Astrocyte (in vitro differentiated cells and primary cell): ENCODE measurements around the gene UVRAG. TPM values are rescaled to one million over a fixed set of nuclear protein-coding genes. Genes with fewer than 3 reads are reported as not detected.

Source experiments
- DNase-seq: peaks from one replicate; pipeline ENCODE4 v3.0.0-alpha.2; 2010; ENCODE audit warnings: low read depth
- FAIRE-seq: peaks from 2 replicates; lab custom pipeline; 2011; peaks lifted over from hg19 to GRCh38; lab: Jason Lieb, UNC
- H2AFZ ChIP-seq: 2 replicates; pipeline ENCODE4 v1.6.0; 2012; ENCODE audit warnings: low read depth, low read length, inconsistent platforms
- H3K27ac ChIP-seq: 2 replicates; pipeline ENCODE4 v1.5.1; 2011; ENCODE audit warnings: low read depth, low read length, inconsistent platforms
- H3K27me3 ChIP-seq: 2 replicates; pipeline ENCODE4 v1.6.0; 2011; ENCODE audit warnings: low read length, inconsistent platforms; ENCODE audit not compliant: insufficient read depth
- H3K36me3 ChIP-seq: 2 replicates; pipeline ENCODE4 v1.5.1; 2011; ENCODE audit warnings: low read length, inconsistent platforms; ENCODE audit not compliant: insufficient read depth
- H3K4me1 ChIP-seq: 2 replicates; pipeline ENCODE4 v1.5.1; 2011; ENCODE audit warnings: low read length, inconsistent platforms; ENCODE audit not compliant: insufficient read depth
- H3K4me2 ChIP-seq: 2 replicates; pipeline ENCODE4 v1.6.0; 2012; ENCODE audit warnings: low read length, inconsistent platforms
- H3K4me3 ChIP-seq: 2 replicates; pipeline ENCODE4 v1.5.1; 2011; ENCODE audit warnings: low read depth, mild to moderate bottlenecking, low read length, inconsistent platforms; ENCODE audit not compliant: insufficient read depth
- H3K79me2 ChIP-seq: 2 replicates; pipeline ENCODE4 v1.6.0; 2012; ENCODE audit warnings: mild to moderate bottlenecking, low read length, inconsistent platforms; ENCODE audit not compliant: insufficient read depth
- H3K9ac ChIP-seq: 2 replicates; pipeline ENCODE4 v1.6.0; 2012; ENCODE audit warnings: mild to moderate bottlenecking, low read length, inconsistent platforms
- H3K9me3 ChIP-seq: 2 replicates; pipeline ENCODE4 v1.5.1; 2012; ENCODE audit warnings: low read depth, mild to moderate bottlenecking, low read length, inconsistent platforms; ENCODE audit not compliant: insufficient read depth
- H4K20me1 ChIP-seq: 2 replicates; pipeline ENCODE4 v1.6.0; 2012; ENCODE audit warnings: low read length, inconsistent platforms; ENCODE audit not compliant: insufficient read depth
- H3K27ac Mint-ChIP-seq: one replicate; pipeline ENCODE4 v1.8.0; 2021; ENCODE audit warnings: mild to moderate bottlenecking, mixed read lengths; ENCODE audit not compliant: unreplicated experiment
- H3K27me3 Mint-ChIP-seq: one replicate; pipeline ENCODE4 v1.8.0; 2021; ENCODE audit warnings: low read depth, mixed read lengths; ENCODE audit not compliant: unreplicated experiment
- H3K36me3 Mint-ChIP-seq: one replicate; pipeline ENCODE4 v1.8.0; 2021; ENCODE audit warnings: low read depth, mixed read lengths; ENCODE audit not compliant: unreplicated experiment
- H3K4me1 Mint-ChIP-seq: one replicate; pipeline ENCODE4 v1.8.0; 2021; ENCODE audit warnings: low read depth, mixed read lengths; ENCODE audit not compliant: unreplicated experiment
- H3K4me3 Mint-ChIP-seq: one replicate; pipeline ENCODE4 v1.8.0; 2021; ENCODE audit warnings: mild to moderate bottlenecking, moderate library complexity, mixed read lengths; ENCODE audit not compliant: unreplicated experiment
- H3K9me3 Mint-ChIP-seq: one replicate; pipeline ENCODE4 v1.8.0; 2021; ENCODE audit warnings: mild to moderate bottlenecking, mixed read lengths; ENCODE audit not compliant: unreplicated experiment
- CTCF ChIP-seq: IDR thresholded peaks from 2 replicates; pipeline ENCODE4 v1.5.1; 2011; ENCODE audit warnings: low read depth, mild to moderate bottlenecking, inconsistent platforms, low read length, moderate library complexity; ENCODE audit not compliant: insufficient read depth
- EZH2 ChIP-seq: IDR thresholded peaks from 2 replicates; pipeline ENCODE4 v1.6.1; 2012; ENCODE audit warnings: mild to moderate bottlenecking, low read length, inconsistent platforms; ENCODE audit not compliant: insufficient read depth
- total RNA-seq: library from RNA; stranded (reverse); gene quantifications from 2 replicates; pipeline ENCODE4 v1.2.1, GENCODE V29; 2021

UVRAG gene
- total RNA-seq, 1 donor from 2014 or later = 15.3 TPM

GRCh38 chr11:76129729-76130128 lies 314.7 kb downstream of the UVRAG start:
- H3K9ac ChIP-seq = no peak overlapping the region
- TF ChIP-seq EZH2 (no peak), CTCF (no peak)
- H4K20me1 ChIP-seq = peaks cover 3% of the 10 kb centered on the region
- no peaks in the 10 kb centered on the region for H3K9me3 ChIP-seq
- Mint-ChIP-seq H3K4me1 (peaks cover 13% of the 10 kb centered on the region), H3K9me3 (no peaks in the 10 kb centered on the region), H3K27me3 (no peaks in the 10 kb centered on the region), H3K4me3 (no peak overlapping the region), H3K27ac (no peak overlapping the region), H3K36me3 (no peaks in the 10 kb centered on the region)
- no peaks in the 10 kb centered on the region for H3K4me1 ChIP-seq
- no peak overlapping the region for H2AFZ ChIP-seq
- no peak overlapping the region for H3K4me3 ChIP-seq
- H3K79me2 ChIP-seq = no peaks in the 10 kb centered on the region
- no peaks in the 10 kb centered on the region for H3K36me3 ChIP-seq
- H3K4me2 ChIP-seq = no peak overlapping the region
- FAIRE-seq (no peak), DNase-seq (no peak)
- H3K27ac ChIP-seq = no peak overlapping the region
- no peaks in the 10 kb centered on the region for H3K27me3 ChIP-seq

GRCh38 chr11:76131142-76131541 lies 316.1 kb downstream of the UVRAG start:
- DNase-seq = no peak
- TF ChIP-seq EZH2 (no peak), CTCF (no peak)
- no peak overlapping the region for H3K27ac Mint-ChIP-seq
- no peaks in the 10 kb centered on the region for H3K79me2 ChIP-seq
- no peaks in the 10 kb centered on the region for H3K9me3 ChIP-seq
- no peak for FAIRE-seq
- no peaks in the 10 kb centered on the region for H3K4me1 ChIP-seq
- no peaks in the 10 kb centered on the region for H3K27me3 Mint-ChIP-seq
- H3K4me2 ChIP-seq = no peak overlapping the region
- peaks cover 6% of the 10 kb centered on the region for H3K4me1 Mint-ChIP-seq
- no peak overlapping the region for H3K27ac ChIP-seq
- H3K36me3 Mint-ChIP-seq = peaks cover 4% of the 10 kb centered on the region
- H2AFZ ChIP-seq = no peak overlapping the region
- no peaks in the 10 kb centered on the region for H3K27me3 ChIP-seq
- H3K4me3 Mint-ChIP-seq = no peak overlapping the region
- no peak overlapping the region for H3K4me3 ChIP-seq
- no peaks in the 10 kb centered on the region for H3K9me3 Mint-ChIP-seq
- no peaks in the 10 kb centered on the region for H3K36me3 ChIP-seq
- H4K20me1 ChIP-seq = peaks cover 3% of the 10 kb centered on the region
- H3K9ac ChIP-seq = no peak overlapping the region

GRCh38 chr11:76131671-76132631 lies 316.9 kb downstream of the UVRAG start:
- no peak for TF ChIP-seq CTCF
- no peak for TF ChIP-seq EZH2
- H3K4me1 Mint-ChIP-seq = peaks cover 6% of the 10 kb centered on the region
- H3K9me3 Mint-ChIP-seq = no peaks in the 10 kb centered on the region
- H3K27me3 Mint-ChIP-seq = no peaks in the 10 kb centered on the region
- H3K4me1 ChIP-seq = no peaks in the 10 kb centered on the region
- no peak overlapping the region for H3K9ac ChIP-seq
- H3K79me2 ChIP-seq = no peaks in the 10 kb centered on the region
- H3K27ac ChIP-seq = no peak overlapping the region
- no peak overlapping the region for H2AFZ ChIP-seq
- H4K20me1 ChIP-seq = peaks cover 3% of the 10 kb centered on the region
- H3K4me2 ChIP-seq = no peak overlapping the region
- DNase-seq (peak; percentile 18), FAIRE-seq (no peak)
- H3K4me3 Mint-ChIP-seq = no peak overlapping the region
- H3K36me3 ChIP-seq = no peaks in the 10 kb centered on the region
- H3K36me3 Mint-ChIP-seq = peaks cover 4% of the 10 kb centered on the region
- no peak overlapping the region for H3K27ac Mint-ChIP-seq
- H3K4me3 ChIP-seq = no peak overlapping the region
- no peaks in the 10 kb centered on the region for H3K27me3 ChIP-seq
- no peaks in the 10 kb centered on the region for H3K9me3 ChIP-seq
